OCI-M2 (cell line): ENCODE results near the gene APCDD1.

Source experiments
- DNase-seq: peaks from one replicate; lab custom pipeline; 2025; ENCODE audit not compliant: unreplicated experiment; lab: John Stamatoyannopoulos, UW

APCDD1 gene

DNA sequence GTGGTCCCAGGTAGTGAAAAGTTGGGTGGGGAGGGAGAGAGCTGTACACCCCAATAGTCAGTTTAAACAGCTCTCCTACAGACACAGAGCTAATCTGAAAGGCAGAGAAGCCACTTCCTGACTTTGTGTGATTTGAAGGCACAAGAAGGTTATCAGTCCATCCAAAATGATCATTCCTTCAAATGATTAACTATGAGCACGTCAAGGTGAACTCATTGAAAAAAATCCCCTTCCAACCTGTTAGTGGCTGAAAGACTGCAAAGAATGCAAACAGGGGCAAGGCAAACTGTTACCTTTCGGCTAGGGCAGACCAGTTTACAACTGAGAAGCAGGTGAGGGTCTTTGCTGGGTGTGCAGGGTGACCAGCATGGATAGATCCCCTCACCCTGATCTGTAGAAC is 22.8 kb upstream of the APCDD1 start:
- no peak for DNase-seq

DNA sequence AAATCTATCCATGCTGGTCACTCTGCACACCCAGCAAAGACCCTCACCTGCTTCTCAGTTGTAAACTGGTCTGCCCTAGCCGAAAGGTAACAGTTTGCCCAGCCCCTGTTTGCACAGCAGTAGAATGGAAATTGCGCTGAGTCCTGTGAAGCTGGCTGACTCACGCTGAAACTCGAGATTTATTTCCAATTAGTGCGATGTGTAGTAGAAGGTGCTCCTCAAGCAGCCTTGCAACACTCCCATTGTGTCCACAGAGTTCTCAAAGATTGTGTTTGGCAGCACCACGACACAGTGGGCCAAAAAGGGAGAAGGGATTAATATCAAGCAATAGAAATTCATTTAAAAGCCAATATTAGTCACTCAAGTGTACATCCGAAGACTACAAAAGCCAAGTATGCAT is 21.7 kb upstream of the APCDD1 start:
- no peak for DNase-seq

DNA sequence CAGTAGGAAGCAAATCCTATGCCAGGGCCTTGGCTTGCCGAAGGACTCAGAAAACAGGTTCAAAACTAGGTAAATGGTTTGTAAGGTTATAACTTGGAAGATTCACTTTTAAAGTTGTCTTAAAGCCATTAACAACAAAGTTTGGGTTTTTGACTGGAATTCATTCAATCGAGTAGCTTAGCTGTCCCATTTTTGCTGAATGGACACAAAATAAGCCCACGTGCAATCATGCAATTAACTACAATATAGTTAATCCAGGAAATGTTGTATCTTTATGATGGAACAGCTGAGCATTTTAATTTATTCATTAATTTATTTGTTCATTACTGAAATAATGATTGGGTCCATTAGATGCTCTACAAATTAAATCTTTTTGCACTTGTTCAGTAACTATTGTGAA is 18.3 kb upstream of the APCDD1 start:
- DNase-seq: no peak

DNA sequence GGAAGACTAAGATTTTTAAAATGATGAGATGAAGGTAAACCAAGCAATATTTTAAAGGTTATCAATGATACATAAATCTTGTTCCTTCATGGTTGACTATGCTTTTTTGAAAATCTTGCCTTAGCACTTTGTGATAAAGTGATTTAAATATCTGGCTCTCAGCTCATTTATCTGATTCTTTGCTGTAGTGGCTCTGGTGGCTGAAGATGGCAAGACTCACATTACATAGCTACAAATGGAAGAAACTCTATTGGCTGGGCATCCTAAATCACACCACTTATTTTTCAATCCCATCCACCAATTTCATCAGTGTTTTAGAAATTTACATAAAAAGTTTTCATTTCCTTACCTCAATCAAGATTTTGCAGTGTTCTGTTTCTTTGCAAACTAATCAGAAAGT is 16.6 kb upstream of the APCDD1 start:
- DNase-seq: no peak

DNA sequence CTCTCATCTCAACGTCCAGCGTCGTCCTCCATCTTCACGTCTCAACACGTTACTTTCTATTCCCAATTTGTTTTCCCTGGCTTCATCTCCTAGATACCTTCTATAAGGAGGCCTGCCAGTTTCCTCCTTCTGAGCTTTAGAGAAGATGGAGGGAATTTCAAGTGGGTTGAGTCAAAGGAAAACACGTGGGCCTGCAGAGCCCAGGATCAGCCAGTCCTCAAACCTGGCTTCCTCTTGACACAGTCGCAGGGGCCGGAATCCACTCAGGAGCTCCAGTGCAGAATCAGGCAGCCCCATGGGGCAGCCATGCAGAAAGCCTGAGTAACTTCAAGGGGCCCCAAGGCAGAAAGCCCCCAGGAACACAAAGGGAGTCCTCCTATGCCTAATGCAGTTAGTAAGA is 14.5 kb upstream of the APCDD1 start:
- DNase-seq: no peak

DNA sequence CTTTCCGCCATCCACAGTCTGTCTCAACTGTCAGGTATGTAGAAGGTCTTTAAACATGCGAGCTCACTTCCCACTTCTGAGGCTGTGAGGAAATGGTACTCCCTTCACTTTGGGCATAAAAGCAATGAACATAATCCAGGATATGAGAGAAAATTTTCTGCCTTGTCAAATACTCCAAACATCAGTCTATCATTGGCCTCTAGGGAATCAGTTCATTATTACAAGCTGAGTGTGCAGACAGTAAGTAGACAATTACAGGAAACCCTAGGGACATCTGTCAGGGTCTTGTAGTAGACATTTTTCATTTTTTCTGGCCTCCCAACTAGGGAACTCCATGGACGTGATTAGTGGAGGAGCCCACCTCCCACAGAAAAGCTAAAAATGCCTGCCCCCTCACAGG is 13.6 kb upstream of the APCDD1 start:
- no peak for DNase-seq

DNA sequence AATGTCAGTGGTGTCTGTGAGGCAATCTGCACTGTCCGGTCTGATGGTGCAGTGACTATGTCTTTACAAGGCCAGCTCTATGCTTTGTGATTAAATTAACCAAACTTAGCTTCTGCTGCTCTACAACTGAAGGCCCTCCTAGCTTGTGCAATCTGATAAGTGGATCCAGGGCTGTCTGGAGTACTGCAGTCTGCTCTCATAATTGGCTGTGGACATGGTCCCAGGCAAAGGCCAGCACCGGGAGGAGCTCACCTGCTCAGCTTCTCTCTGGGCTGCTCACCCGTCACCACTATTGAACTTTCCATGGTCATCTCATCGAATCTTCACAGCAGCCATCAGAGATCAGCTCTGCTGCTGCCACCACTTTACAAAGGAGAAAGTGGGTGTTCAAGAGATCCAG is 13.0 kb upstream of the APCDD1 start:
- DNase-seq: no peak

DNA sequence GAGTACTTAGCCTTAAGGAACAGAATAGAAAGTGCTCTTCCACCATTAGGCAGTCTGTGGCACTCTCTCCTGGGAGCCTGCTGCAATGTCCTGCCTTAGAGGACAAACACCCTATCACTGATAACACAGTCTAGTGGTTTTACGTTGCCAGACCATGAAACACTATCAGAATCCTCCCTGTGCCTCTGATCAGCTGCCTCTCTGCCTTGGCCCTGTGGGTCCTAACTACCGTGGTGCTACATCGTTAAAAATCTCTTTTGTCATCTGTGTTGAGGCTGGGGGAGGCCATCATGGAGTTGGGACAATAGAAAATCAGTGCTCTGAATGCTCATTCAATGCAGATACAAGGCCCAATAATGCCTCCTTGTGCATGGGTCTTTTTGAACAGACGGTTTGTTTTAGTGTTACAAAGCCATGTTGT is 11.9 kb upstream of the APCDD1 start:
- no peak for DNase-seq

DNA sequence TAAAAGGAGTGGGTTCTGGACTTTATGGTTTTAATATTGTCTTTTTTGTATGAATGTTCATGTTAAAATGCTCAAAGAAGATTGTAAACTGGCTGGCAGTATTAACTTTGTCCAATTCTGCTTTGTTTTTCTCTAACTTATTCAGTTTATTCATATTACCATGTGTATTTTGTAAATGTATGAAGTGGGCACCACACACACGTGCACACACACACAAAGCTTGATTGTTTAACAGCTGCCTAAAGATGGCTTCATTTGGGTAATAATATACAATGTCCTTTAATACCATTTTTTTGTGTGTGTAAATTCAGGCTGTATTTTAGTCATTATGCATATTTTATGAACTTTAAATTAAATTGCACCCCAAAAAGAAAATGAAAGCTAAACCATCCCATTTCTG is 11.4 kb upstream of the APCDD1 start:
- no peak for DNase-seq

DNA sequence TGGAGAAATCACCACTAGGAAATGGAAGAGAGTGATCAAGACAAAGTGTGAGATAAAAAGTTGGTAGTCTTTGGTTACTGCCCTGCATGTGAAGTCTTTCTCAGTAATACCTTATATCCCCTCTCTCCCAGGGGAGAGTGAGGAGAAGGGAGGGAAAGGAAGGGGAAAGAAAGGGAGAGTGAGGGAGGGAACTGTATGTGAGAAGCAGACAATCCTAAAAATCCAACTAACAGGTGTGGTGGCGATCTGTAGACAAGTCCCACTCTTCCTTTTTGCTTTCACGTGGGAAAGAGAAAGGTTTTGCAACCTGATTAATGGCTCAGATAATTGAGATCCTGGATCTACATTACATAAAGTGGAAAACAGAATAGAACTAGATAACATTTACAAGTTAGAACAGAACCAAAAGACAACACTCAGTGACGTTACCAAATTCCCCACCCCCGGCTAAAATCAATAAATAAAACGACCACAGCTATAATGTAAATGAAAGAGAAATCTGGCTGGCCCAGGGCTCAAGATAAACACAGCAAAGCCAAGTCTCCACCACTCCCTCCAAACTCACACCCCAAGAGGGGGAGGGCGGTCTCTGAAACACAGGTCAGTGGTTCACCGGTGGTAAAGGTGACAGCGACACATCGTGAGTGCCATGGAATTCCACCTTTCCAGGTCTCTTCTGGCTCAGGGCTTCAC is 10.0 kb upstream of the APCDD1 start:
- DNase-seq: no peak

DNA sequence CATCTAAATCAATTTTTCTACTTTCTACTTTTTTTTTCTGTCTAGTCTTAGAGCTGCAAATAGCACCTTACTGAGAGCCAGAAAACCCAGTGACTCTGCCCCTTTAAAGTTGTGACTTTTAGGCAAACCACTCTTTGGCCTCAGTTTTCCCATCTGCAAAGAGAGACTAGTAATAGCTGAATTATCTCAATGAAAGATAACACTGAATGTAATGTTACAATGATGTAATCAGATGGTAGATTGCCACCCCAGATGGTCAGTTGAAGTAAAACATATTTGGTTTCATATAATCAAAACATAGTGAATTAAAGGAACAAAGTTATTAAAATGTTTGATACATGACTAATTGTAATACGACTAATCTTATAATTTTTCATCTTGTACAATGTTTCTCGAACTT is 5.0 kb upstream of the APCDD1 start:
- no peak for DNase-seq

DNA sequence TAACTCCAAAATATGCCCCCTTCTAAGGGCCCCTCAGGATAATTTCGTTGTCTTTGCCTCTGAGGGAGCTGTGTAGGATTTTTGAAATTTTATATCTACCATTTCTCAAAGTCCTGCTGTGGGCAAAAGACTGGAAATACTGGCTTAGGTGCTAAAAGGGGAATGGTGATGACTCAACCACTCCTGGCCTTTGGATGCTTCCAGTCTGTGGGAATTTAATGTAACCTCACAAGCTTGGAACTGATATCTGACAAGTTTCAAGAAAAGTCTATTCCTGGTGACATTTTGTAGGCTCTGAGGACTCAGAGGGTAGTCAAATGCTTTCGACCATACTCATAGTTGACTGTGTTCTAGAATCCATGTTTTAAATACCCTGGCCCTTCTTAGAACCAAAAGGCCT is 3.4 kb upstream of the APCDD1 start:
- DNase-seq: no peak

DNA sequence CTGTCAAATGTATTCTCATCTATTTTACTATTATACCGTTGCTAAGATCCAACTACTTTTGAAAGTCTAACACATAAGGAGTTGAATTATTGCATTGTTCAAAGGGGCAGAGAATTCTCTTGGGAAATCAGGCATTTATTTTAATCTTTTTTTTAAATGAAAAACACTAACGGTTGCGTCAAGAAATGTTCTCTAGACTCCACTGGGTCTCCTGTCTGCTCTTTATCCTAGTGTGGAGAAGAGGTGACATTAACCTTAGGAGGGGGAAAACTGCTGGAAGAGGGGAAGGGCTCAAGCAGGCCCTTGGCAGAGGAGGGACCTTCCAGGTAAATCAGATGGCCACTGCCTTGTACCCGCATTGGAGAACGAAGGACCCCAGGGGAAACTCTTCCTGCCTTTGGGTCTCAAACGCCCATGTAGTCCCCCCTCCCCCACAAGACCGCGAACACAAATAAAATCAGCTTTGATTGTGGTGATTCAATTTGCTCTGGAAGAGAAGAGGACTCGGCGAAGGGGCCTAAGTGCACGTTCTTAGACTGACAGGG is 1.1 kb upstream of the APCDD1 start:
- no peak for DNase-seq

DNA sequence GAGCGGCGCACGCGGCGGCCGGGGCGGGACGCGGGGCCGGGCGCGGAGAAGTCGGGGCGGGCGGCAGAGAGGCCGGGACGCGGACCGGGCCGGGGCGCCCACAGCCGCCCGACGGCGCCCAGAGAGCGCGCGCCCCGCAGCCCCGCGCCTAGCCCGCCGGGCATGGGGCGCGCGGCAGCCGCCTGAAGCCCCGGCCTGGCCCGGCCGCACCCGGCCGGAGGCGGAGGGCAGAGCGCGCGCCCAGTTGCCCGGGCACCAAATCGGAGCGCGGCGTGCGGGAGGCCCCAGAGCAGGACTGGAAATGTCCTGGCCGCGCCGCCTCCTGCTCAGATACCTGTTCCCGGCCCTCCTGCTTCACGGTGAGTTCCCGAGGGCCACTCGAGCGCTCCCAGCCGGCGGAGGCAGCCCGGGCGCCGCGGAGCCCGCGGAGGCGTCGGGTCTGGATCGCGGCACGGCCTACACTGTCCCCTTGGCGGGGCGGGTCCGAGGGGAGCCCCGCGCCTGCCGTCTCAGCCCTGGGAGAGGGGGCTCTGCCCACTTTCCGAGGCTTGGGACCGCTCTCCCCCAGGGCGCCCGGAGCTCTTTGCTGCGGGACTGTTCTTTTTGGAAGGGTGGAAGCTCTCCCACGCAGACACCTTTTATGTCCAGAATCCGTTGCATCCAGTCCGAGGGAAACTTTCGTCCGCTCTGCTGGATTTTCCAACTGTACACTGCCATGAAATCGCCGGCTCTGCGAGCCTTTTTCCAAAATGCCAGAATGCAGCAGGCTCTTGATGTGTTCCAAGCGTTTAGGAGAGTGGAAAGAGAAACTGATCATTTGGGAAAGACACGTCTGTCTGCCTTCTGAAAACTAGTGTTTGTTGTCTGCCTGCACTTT is 484 bp downstream of the APCDD1 start:
- DNase-seq: no peak

DNA sequence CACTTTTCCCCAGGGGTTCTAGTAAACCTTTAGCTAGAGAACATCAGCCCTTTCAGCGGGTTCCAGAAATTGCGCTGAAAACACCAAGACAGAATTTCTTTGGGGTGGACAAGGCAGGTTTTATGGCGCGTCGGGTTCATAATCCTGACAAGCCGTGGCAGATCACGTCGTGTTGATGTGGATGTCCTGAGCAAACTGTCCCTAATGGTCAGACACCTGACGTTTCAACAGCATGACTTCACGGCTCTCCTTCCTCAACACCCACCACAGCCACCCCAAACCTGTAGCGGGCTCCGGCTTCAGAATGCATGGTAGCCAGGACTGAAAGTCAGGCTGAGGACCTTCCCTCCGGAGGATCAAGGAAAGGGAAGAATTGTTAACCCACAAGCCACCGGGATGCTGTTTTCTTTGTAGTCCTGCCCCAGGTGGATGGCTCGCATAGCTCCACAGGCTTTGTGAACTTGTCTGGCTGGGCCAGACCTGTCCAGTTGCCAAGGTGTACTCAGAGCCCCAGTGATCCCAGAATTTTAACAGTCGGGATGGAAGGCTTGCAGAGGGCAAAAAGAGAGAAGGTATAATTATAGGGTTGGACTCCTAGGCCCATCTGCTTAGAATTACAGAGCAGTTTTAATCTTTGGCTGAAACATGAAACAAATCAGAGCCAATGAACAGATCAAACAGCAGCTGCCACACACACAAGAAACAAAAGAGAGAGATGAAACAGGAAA is 1.5 kb downstream of the APCDD1 start:
- DNase-seq: no peak

DNA sequence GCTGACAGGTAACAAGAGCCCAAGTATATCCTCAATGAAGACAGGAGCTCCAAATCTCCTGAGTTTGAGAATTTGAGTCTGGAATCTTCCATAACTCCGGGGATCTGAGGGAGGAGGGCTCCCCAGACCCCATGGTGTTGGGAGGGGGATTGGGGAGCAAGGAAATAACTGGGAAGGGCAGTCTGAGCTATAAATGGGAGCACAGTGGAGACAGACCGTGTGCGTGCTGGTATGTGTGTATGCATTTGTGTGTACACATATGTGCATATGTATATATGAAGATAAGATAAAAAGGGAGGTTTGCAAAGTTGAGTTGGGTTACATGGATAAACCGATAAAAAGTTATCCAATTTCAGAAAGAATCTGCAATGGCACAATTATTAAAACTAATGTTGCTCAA is 2.3 kb downstream of the APCDD1 start:
- no peak for DNase-seq

DNA sequence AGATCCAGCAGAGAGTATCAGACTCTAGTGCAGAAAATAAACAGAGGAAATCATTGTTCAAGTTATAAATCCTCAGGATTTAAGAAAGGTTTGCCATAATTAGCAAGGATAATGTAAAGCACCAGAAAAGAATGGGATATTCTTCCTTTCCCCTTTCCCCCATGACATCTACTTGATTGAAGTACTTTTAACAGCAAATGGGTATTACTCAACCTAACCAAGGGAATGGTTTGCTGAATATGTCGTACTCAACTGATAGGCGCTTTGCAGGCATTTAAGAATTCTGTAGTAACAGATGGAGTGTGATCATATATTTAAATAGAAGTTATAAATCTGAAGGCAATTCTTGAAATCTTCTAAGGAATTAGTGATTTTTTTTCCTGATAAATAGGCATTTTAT is 2.7 kb downstream of the APCDD1 start:
- DNase-seq: no peak

DNA sequence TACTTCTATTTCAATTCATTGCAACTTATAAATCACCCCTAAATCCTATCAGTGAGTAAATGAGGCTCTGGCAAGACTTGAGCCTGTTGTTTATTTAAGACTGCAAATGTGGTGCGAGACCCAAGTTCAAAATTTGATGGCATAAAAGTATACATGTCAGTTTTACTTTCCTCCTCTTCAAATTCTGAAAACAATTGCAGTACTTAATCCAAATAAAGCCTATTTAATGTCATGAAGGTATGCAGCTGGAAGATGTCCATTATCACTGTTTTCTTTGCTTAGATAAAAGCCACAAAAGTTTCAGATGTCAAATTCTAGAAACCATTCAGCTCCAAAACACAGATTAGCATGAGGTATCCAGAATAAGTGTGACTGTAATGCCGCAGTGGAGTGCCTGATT is 3.3 kb downstream of the APCDD1 start:
- no peak for DNase-seq

DNA sequence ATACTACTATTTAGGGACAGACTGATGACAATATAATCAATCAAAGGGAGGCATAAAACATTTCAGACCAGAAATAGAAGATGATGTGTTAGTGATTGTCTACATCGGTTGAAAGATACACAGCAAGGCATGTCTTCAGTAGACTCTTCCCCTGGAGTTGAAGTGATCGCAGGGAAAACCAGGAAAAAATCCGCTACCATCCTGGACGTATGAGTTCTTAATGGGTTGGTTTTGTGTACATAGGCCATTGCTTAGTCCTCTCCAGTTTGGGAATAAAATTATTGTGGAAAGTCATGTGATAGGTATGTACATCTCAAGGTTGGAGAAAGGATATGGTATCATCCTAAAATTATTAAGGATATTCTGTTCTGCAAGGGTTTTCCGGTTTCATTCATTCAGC is 4.3 kb downstream of the APCDD1 start:
- DNase-seq: no peak

DNA sequence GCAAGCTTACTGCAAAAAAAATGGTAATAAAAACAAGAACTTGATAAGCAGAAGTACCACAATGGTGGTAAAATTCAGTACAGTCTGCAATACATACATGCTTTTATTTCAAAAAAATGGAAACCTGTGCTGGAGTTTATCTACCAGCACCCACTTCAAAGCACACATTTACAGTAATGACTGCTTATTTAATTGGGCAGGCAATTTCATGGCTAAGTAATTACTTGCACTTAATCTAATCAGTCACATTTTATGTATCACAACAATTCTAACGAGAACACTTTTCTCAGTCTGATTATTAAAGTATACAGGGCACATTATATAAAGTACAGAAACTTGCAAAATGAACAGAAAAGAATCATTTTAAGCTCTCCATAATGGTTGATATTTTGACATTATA is 5.2 kb downstream of the APCDD1 start:
- DNase-seq: no peak

DNA sequence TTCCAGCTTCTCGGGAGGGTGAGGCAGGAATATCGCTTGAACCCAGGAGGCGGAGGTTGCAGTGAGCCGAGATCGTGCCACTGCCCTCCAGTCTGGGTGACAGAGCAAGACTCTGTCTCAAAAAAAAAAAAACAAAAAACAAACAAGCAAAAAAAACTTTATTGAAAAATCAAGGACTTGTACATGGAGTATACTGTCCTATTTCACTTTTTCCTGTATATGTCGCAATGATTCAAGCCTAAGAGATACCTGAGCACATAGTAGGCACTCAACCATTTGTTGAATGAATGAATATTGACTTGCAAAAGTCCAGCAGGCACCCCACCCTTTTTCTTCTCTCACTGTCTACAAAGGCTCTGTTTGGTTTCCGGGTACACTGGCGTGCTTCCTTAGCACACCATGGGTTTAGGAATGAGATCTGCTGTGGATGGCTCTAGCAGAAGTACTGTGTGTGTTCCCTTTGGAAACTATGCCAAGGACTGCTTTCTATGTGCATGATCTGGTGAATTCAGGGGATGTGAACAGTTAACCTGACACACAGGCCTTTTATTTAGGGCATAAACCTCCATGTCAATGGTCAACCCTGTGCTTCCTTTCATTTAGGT is 6.1 kb downstream of the APCDD1 start:
- no peak for DNase-seq
